Stomach (tissue), 9 donors: ENCODE measurements around the gene PRSS22. TPM values are rescaled to one million over a fixed set of nuclear protein-coding genes. Genes with fewer than 3 reads are reported as not detected.

Source experiments
- DNase-seq, 2 donors: peaks; one replicate each; pipeline versions ENCODE4 v3.0.0 to v3.0.0-alpha.2; 2013 to 2019
- H3K27ac ChIP-seq, 5 donors: fragments of 200-600 bp in 4 of 5; sonication (generic) in 4 of 5; one replicate each; pipeline ENCODE4 v1.5.1; 2013 to 2019; ENCODE audit warnings: mild to moderate bottlenecking in 1 of 5, moderate library complexity in 1 of 5
- H3K27me3 ChIP-seq, 3 donors: fragments of 200-600 bp; sonication (generic); one replicate each; pipeline ENCODE4 v1.5.1; 2017 to 2019; ENCODE audit warnings: mixed run types in 1 of 3
- H3K36me3 ChIP-seq, 4 donors: fragments of 200-600 bp; sonication (generic); 1 replicate in 3 of 4; 2 replicates in 1 of 4; pipeline ENCODE4 v1.5.1; 2016 to 2019
- H3K4me1 ChIP-seq, 4 donors: fragments of 200-600 bp; sonication (generic); one replicate each; pipeline ENCODE4 v1.5.1; 2016 to 2019
- H3K4me3 ChIP-seq, 4 donors: fragments of 200-600 bp; sonication (generic) in 3 of 4; one replicate each; pipeline ENCODE4 v1.5.1; 2016 to 2019; ENCODE audit warnings: mild to moderate bottlenecking in 1 of 4
- H3K9me3 ChIP-seq, 4 donors: fragments of 200-600 bp; sonication (generic); one replicate each; pipeline ENCODE4 v1.5.1; 2016 to 2019
- EP300 ChIP-seq: sonication (generic); formaldehyde crosslinking; IDR thresholded peaks from one replicate; pipeline ENCODE4 v1.6.1; 2017; ENCODE audit warnings: antibody characterized with exemption
- POLR2A ChIP-seq, 4 donors: fragments of 450-650 bp; IDR thresholded peaks; one replicate each; pipeline ENCODE4 v1.6.1; 2016; ENCODE audit warnings: antibody characterized with exemption in 4 of 4, control low read depth in 2 of 4, mild to moderate bottlenecking in 1 of 4, moderate library complexity in 1 of 4
- POLR2AphosphoS5 ChIP-seq, 3 donors: sonication (generic); formaldehyde crosslinking; IDR thresholded peaks; one replicate each; pipeline ENCODE4 v1.6.1; 2016; ENCODE audit warnings: antibody characterized with exemption in 3 of 3
- WGBS, 5 donors: extraction: QIAGEN DNeasy Blood & Tissue Kit in 3 of 5; methylation state at CpG; one replicate each; pipeline versions ENCODE4 v1.1.5 to v1.1.7; 2013 to 2018; 5-methylcytosine and 5-hydroxymethylcytosine counted together
- intact Hi-C: fragments of 100-400 bp; cut with DNase I; formaldehyde crosslinking; loops from one replicate; pipeline ENCODE4 v1.15.1; 2023; ENCODE audit warnings: low total_unique reads
- polyA plus RNA-seq, 3 donors: library from polyadenylated mRNA; stranded (reverse); fragments of 200-250 nt; gene quantifications; one replicate each; pipeline ENCODE4 v1.2.3, GENCODE V29; 2013
- total RNA-seq, 5 donors: library from RNA; depleted of rRNA; stranded (reverse); fragments of >200 nt; gene quantifications; one replicate each; pipeline versions ENCODE4 v1.1.0 to v1.2.3, GENCODE V29; 2014 to 2016
- TF ChIP-seq, protein P1 (sequence below), 7 experiments: fragments of 450-650 bp in 4 of 7; fragments of 200-600 bp in 3 of 7; sonication (generic) in 3 of 7; IDR thresholded peaks; one replicate each; pipeline ENCODE4 v1.5.1; 2016 to 2019; ENCODE audit warnings: antibody characterized with exemption in 7 of 7, control low read depth in 2 of 7, mild to moderate bottlenecking in 1 of 7
- donor health status: healthy with polysubstance abuse.
- donor health status: Bipolar disorder and iron deficiency.
- donor health status: healthy.

PRSS22 gene
- total and polyA plus RNA-seq, 8 donors: 1.8 to 62.2 (median 10.3) TPM; not detected in 1

DNA sequence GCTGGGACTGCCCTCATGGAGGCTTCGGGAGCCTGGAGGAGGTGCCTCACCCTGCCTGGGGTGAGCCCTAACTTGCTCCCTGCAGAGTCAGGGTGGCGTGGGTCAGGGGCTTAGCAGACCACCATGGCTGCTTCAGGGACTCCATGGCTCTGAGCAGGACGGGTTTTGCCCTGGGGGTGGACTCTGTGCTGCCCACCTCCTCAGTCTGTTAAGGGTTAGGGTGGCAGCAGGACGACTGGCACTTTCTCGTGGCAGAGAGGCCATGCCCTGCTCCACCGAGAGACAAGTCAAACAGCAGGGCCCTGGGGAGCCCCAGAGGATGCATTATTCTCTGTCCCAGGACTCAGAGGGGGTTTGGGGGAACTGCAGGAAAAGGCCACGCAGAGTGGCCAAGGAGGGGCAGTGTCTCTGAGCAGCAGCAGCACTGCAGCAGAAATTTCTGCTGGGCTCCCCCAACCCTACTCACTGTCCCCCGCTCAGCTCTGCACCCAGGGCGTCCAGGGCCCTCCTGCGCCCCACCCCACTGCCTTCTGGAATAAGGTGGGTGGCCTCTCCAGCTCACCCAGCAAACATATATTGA, 1.8 kb upstream of the PRSS22 start:
- Histone ChIP-seq H3K27ac (no peak overlapping the region), H3K36me3 (peaks cover 0 to 7% (median 3%) of the 10 kb centered on the region in 4 donors), H3K9me3 (peaks cover 5 to 17% (median 8%) of the 10 kb centered on the region in 4 donors), H3K27me3 (peaks cover 4 to 61% (median 22%) of the 10 kb centered on the region in 3 donors), H3K4me3 (no peak overlapping the region), H3K4me1 (peaks cover 0 to 29% (median 20%) of the 10 kb centered on the region in 4 donors)
- TF ChIP-seq, protein P1, sequence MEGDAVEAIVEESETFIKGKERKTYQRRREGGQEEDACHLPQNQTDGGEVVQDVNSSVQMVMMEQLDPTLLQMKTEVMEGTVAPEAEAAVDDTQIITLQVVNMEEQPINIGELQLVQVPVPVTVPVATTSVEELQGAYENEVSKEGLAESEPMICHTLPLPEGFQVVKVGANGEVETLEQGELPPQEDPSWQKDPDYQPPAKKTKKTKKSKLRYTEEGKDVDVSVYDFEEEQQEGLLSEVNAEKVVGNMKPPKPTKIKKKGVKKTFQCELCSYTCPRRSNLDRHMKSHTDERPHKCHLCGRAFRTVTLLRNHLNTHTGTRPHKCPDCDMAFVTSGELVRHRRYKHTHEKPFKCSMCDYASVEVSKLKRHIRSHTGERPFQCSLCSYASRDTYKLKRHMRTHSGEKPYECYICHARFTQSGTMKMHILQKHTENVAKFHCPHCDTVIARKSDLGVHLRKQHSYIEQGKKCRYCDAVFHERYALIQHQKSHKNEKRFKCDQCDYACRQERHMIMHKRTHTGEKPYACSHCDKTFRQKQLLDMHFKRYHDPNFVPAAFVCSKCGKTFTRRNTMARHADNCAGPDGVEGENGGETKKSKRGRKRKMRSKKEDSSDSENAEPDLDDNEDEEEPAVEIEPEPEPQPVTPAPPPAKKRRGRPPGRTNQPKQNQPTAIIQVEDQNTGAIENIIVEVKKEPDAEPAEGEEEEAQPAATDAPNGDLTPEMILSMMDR (IDR thresholded peaks at IDR 0.05): no peak
- no peak for TF ChIP-seq POLR2AphosphoS5 (IDR thresholded peaks at IDR 0.05)
- TF ChIP-seq POLR2A (IDR thresholded peaks at IDR 0.05): no peak
- no peak for TF ChIP-seq EP300
- intact Hi-C loops: loop anchor here (10.0 kb wide), 1 partner anchor 75 kb away; the partner anchor contains the start of gene PRSS33
- 72 to 93% (median 81%) methylated on average over 5 to 10 of the region's 10 CpGs for WGBS, 5 donors
- no peak for DNase-seq

DNA sequence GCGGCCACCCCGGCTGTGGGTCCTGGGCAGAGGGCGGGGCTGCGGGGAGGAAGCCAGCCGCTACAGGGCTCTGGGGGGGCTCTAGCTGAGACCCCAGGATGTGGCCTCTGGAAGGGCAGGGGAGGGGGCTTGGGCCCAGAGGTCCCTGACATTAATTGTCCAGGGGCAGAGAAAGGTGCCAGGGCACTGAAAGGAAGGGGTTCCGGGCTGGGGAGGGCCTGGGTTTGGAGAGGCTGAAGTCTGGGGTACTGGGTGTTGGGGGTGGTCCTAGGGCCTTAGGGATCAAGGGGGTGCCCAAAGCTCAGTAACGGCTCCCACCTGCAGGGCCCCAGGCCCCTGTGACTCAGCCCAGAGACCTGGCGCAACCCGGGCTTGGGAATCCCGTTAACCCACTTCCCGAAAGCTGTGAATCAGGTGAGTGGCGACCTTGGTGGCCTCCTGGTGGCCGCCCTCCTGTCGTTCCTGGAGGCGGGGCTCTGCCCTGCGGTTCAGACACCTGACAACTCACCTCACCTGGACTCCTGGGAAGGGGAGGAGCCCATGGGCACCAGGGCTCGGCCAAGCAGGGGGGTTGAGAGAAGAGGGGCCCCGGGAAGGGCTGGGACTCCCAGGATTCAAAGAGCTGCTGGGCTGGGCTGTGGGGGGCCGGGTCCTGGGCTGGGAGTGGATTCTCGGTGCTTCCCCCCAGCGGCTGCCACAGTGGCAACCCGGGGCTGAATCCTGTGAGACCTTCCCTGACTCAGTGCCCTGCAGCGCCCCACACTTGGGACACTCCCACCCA, 465 bp upstream of the PRSS22 start:
- Histone ChIP-seq H3K27me3 (peaks cover 4 to 54% (median 22%) of the 10 kb centered on the region in 3 donors), H3K27ac (peak overlapping the region; percentile 83 to 92 (median 89)), H3K9me3 (peaks cover 6 to 20% (median 15%) of the 10 kb centered on the region in 4 donors), H3K4me1 (peaks cover 0 to 29% (median 20%) of the 10 kb centered on the region in 4 donors), H3K4me3 (peak overlapping the region; percentile 35 to 59 (median 42)), H3K36me3 (peaks cover 0 to 16% (median 8%) of the 10 kb centered on the region in 4 donors)
- intact Hi-C loops: no loop called here
- DNase-seq: peak; percentile 91 to 95
- WGBS, 5 donors: 5 to 19% (median 7%) methylated on average over 7 to 23 of the region's 23 CpGs
- TF ChIP-seq POLR2AphosphoS5 (IDR thresholded peaks at IDR 0.05) (peak in 2 of 3 donors; percentile 69 to 83), EP300 (no peak), POLR2A (IDR thresholded peaks at IDR 0.05) (no peak)
- TF ChIP-seq, protein P1 (IDR thresholded peaks at IDR 0.05): peak in 3 of 7 experiments; percentile 11 to 42 (median 29)

DNA sequence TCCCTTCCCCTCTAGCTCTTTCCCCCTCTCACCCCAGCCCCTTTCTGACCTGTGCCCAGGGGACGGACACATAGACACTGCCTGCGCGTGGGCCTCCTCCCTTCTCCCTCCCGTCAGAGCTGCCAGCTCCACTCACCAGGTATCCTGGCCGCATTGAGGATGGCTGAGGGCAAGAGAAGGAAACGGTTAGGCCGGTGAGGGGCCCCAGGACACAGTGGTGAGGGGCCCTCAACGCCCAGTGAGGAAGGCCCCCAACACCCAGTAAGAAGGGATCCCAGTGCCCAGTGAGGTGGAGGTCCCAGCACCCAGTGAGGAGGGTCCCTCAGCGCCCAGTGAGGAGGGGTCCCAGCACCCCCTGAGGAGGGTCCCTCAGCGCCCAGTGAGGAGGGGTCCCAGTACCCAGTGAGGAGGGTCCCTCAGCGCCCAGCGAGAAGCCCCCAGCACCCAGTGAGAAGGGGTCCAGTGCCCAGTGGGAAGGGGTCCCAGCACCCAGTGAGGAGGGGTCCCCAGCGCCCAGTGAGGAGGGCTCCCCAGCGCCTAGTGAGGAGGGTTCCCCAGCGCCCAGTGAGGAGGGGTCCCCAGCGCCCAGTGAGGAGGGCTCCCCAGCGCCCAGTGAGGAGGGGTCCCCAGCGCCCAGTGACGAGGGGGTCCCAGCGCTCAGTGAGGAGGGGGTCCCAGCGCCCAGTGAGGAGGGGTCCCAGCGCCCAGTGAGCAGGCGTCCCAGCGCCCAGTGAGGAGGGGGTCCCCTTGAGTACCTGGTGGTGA, 1.1 kb downstream of the PRSS22 start:
- 73 to 88% (median 80%) methylated on average over 22 to 24 of the region's 24 CpGs for WGBS, 5 donors
- peak overlapping the region; percentile 83 to 92 (median 89) for H3K27ac ChIP-seq
- TF ChIP-seq EP300 (no peak), POLR2AphosphoS5 (IDR thresholded peaks at IDR 0.05) (no peak), POLR2A (IDR thresholded peaks at IDR 0.05) (no peak)
- TF ChIP-seq, protein P1 (IDR thresholded peaks at IDR 0.05): no peak
- peaks cover 6 to 20% (median 18%) of the 10 kb centered on the region in 4 donors for H3K9me3 ChIP-seq
- no peak for DNase-seq
- peaks cover 4 to 64% (median 22%) of the 10 kb centered on the region in 3 donors for H3K27me3 ChIP-seq
- H3K4me3 ChIP-seq: peak overlapping the region; percentile 35 to 59 (median 42)
- H3K4me1 ChIP-seq: peaks cover 0 to 29% (median 20%) of the 10 kb centered on the region in 4 donors
- H3K36me3 ChIP-seq: peaks cover 0 to 24% (median 11%) of the 10 kb centered on the region in 4 donors
- intact Hi-C loops: no loop called here
